ENCODE data around the gene BIRC3.

BIRC3 gene

GRCh38 chr11:102375720-102376399 lies 58.6 kb downstream of the BIRC3 start:
- DNase-seq (ENCODE audit: low spot score), result no peak

GRCh38 chr11:102377891-102378290 lies 60.6 kb downstream of the BIRC3 start:
- no peak for DNase-seq (ENCODE audit: low spot score)

GRCh38 chr11:102378818-102379217 lies 61.5 kb downstream of the BIRC3 start:
- DNase-seq (ENCODE audit: low spot score), result no peak

GRCh38 chr11:102382384-102382783 lies 65.1 kb downstream of the BIRC3 start:
- DNase-seq (ENCODE audit: low spot score), result no peak

- no peak for DNase-seq (ENCODE audit: low spot score)
Measured at GRCh38 chr11:102383839-102384238, 66.6 kb downstream of the BIRC3 start.

- no peak for DNase-seq (ENCODE audit: low spot score)
Measured at GRCh38 chr11:102384419-102385079, 67.3 kb downstream of the BIRC3 start.

GRCh38 chr11:102385085-102386007 lies 68.1 kb downstream of the BIRC3 start:
- DNase-seq (ENCODE audit: low spot score), result no peak

GRCh38 chr11:102386136-102386734 lies 69.0 kb downstream of the BIRC3 start:
- no peak for DNase-seq (ENCODE audit: low spot score)

GRCh38 chr11:102387043-102387781 lies 69.9 kb downstream of the BIRC3 start:
- no peak for DNase-seq (ENCODE audit: low spot score)

Measured in D341Med (cell line).